HEK293 (cell line): ENCODE data around the gene ZNF81.

Experiments used
- CTCF ChIP-seq: fragments of 450-650 bp; formaldehyde crosslinking; IDR thresholded peaks from 2 replicates; pipeline ENCODE4 v1.5.1; 2016; ENCODE audit warnings: missing biosample characterization, missing genetic modification characterization
- ELK4 ChIP-seq: IDR thresholded peaks from 2 replicates; pipeline ENCODE4 v1.6.1; 2011; ENCODE audit warnings: mild to moderate bottlenecking, low read depth, low read length, borderline replicate concordance
- KLF1 ChIP-seq: fragments of 450-650 bp; formaldehyde crosslinking; IDR thresholded peaks from 2 replicates; pipeline ENCODE4 v1.5.1; 2016; ENCODE audit warnings: missing biosample characterization, missing genetic modification characterization
- ZNF324 ChIP-seq: fragments of 450-650 bp; formaldehyde crosslinking; IDR thresholded peaks from 2 replicates; pipeline ENCODE4 v1.5.1; 2016; ENCODE audit warnings: missing biosample characterization, missing genetic modification characterization
- TF ChIP-seq, protein P1 (sequence below): fragments of 450-650 bp; formaldehyde crosslinking; IDR thresholded peaks from 2 replicates; pipeline ENCODE4 v1.5.1; 2016; ENCODE audit warnings: missing biosample characterization, missing genetic modification characterization

GRCh38 chrX:47863187-47863586 is 26.5 kb downstream of the ZNF81 start:
- TF ChIP-seq CTCF (tag by site-specific recombination) (no peak), ELK4 (no peak), ZNF324 (tag by site-specific recombination) (no peak), KLF1 (no peak)
- TF ChIP-seq, protein P1, sequence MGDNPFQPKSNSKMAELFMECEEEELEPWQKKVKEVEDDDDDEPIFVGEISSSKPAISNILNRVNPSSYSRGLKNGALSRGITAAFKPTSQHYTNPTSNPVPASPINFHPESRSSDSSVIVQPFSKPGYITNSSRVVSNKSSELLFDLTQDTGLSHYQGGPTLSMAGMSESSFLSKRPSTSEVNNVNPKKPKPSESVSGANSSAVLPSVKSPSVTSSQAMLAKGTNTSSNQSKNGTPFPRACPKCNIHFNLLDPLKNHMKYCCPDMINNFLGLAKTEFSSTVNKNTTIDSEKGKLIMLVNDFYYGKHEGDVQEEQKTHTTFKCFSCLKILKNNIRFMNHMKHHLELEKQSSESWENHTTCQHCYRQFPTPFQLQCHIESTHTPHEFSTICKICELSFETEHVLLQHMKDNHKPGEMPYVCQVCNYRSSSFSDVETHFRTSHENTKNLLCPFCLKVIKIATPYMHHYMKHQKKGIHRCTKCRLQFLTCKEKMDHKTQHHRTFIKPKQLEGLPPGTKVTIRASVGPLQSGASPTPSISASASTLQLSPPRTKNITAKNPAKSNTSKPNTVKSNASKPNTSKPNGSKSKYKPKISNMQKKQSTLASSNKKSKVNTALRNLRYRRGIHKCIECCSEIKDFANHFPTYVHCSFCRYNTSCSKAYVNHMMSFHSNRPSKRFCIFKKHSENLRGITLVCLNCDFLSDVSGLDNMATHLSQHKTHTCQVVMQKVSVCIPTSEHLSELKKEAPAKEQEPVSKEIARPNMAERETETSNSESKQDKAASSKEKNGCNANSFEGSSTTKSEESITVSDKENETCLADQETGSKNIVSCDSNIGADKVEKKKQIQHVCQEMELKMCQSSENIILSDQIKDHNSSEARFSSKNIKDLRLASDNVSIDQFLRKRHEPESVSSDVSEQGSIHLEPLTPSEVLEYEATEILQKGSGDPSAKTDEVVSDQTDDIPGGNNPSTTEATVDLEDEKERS (tag by site-specific recombination): no peak
